NCI-H82 treated with DMSO at 0.1 percent for 48 hours (cell line): ENCODE data around the gene FRK.
"Not testable (repeated sequence)": the region's sequence is repeated elsewhere in the genome, so short reads cannot be mapped to it uniquely, and the experiment has no call there.

ENCODE experiments used
- DNase-seq: peaks from one replicate; lab custom pipeline; 2025; ENCODE audit not compliant: unreplicated experiment; lab: John Stamatoyannopoulos, UW

FRK gene

GRCh38 chr6:116060572-116061283 is at the start of gene FRK:
TSS of gene FRK (minus strand) at chr6:116060891. CDS start at chr6:116060311, 580 bp downstream.
- DNase-seq = no peak

GRCh38 chr6:116108836-116109235 is 48.1 kb upstream of the FRK start:
- DNase-seq = no peak

- DNase-seq = no peak
Observed at GRCh38 chr6:116106146-116106545, 45.5 kb upstream of the FRK start.

- DNase-seq = no peak
Observed at GRCh38 chr6:116105247-116105646, 44.6 kb upstream of the FRK start.

GRCh38 chr6:116104636-116105035 is 43.9 kb upstream of the FRK start:
- DNase-seq = no peak

- no peak for DNase-seq
Observed at GRCh38 chr6:116102873-116103272, 42.2 kb upstream of the FRK start.

GRCh38 chr6:116101790-116102189 is 41.1 kb upstream of the FRK start:
- no peak for DNase-seq

GRCh38 chr6:116101302-116101718 is 40.6 kb upstream of the FRK start:
- peak; percentile 47 for DNase-seq

- peak; percentile 63 for DNase-seq
Observed at GRCh38 chr6:116100419-116101301, 40.0 kb upstream of the FRK start, which contains the start of gene NT5DC1. TSS of gene NT5DC1 (plus strand) at chr6:116100853. CDS start at chr6:116100931, 78 bp downstream.

- DNase-seq = no peak
Observed at GRCh38 chr6:116099036-116099435, 38.3 kb upstream of the FRK start.

GRCh38 chr6:116096979-116097816 is 36.5 kb upstream of the FRK start:
- DNase-seq = no peak

- not testable (repeated sequence) for DNase-seq
Observed at GRCh38 chr6:116096048-116096759, 35.5 kb upstream of the FRK start.

- DNase-seq = no peak
Observed at GRCh38 chr6:116094041-116094440, 33.4 kb upstream of the FRK start.

GRCh38 chr6:116090251-116090650 is 29.6 kb upstream of the FRK start:
- DNase-seq = no peak

- DNase-seq = no peak
Observed at GRCh38 chr6:116088946-116089345, 28.3 kb upstream of the FRK start.

- no peak for DNase-seq
Observed at GRCh38 chr6:116087437-116088027, 26.8 kb upstream of the FRK start.

GRCh38 chr6:116084284-116084683 is 23.6 kb upstream of the FRK start:
- no peak for DNase-seq

GRCh38 chr6:116083052-116083451 is 22.4 kb upstream of the FRK start:
- DNase-seq = no peak

- DNase-seq = no peak
Observed at GRCh38 chr6:116078945-116079344, 18.3 kb upstream of the FRK start.

GRCh38 chr6:116078522-116078921 is 17.8 kb upstream of the FRK start:
- no peak for DNase-seq
